Stimulated activated CD4-positive, alpha-beta T cell treated with anti-CD3 and anti-CD28 coated beads, Interleukin-1b, Interleukin-23, amount 100 ng/mL, for 24 hours (primary cell): ENCODE results near the gene IRAK2.
"Not testable (repeated sequence)": the region's sequence is repeated elsewhere in the genome, so short reads cannot be mapped to it uniquely, and the experiment has no call there.

Experiments
- DNase-seq, 4 experiments: peaks; one replicate each; pipeline ENCODE4 v3.0.0-alpha.2; 2020; ENCODE audit warnings: low read depth in 4 of 4, low spot score in 1 of 4

IRAK2 gene

GRCh38 chr3:10248984-10249748, 84.4 kb downstream of the IRAK2 start:
- peak in 2 of 4 experiments; percentile 33 to 73 for DNase-seq

- DNase-seq: no peak
Measured at GRCh38 chr3:10249833-10250232, 85.1 kb downstream of the IRAK2 start.

GRCh38 chr3:10251006-10251405, 86.3 kb downstream of the IRAK2 start:
- DNase-seq: no peak

GRCh38 chr3:10253731-10254130, 89.0 kb downstream of the IRAK2 start:
- DNase-seq: no peak

GRCh38 chr3:10255835-10256234, 91.1 kb downstream of the IRAK2 start:
- DNase-seq: no peak

- DNase-seq: no peak
Measured at GRCh38 chr3:10259036-10259435, 94.3 kb downstream of the IRAK2 start.

GRCh38 chr3:10259798-10260197, 95.1 kb downstream of the IRAK2 start:
- DNase-seq: no peak

- DNase-seq: no peak
Measured at GRCh38 chr3:10260211-10260701, 95.5 kb downstream of the IRAK2 start.

- DNase-seq: no peak
Measured at GRCh38 chr3:10262027-10262426, 97.3 kb downstream of the IRAK2 start.

GRCh38 chr3:10263646-10264363, 99.1 kb downstream of the IRAK2 start:
- DNase-seq: peak in 3 of 4 experiments; percentile 44 to 62 (median 45)

GRCh38 chr3:10265833-10266232, 101.1 kb downstream of the IRAK2 start:
- DNase-seq: no peak

- DNase-seq: not testable (repeated sequence)
Measured at GRCh38 chr3:10266936-10267335, 102.2 kb downstream of the IRAK2 start.

GRCh38 chr3:10268116-10268515, 103.4 kb downstream of the IRAK2 start:
- DNase-seq: no peak

GRCh38 chr3:10268930-10269329, 104.2 kb downstream of the IRAK2 start:
- DNase-seq: no peak

- no peak for DNase-seq
Measured at GRCh38 chr3:10269443-10269842, 104.7 kb downstream of the IRAK2 start.

GRCh38 chr3:10272476-10272875, 107.8 kb downstream of the IRAK2 start:
- DNase-seq: not testable (repeated sequence)

GRCh38 chr3:10272977-10273376, 108.3 kb downstream of the IRAK2 start:
- no peak for DNase-seq

- no peak for DNase-seq
Measured at GRCh38 chr3:10273702-10274305, 109.1 kb downstream of the IRAK2 start.

- no peak for DNase-seq
Measured at GRCh38 chr3:10274601-10275000, 109.9 kb downstream of the IRAK2 start.

- DNase-seq: no peak
Measured at GRCh38 chr3:10277115-10277625, 112.5 kb downstream of the IRAK2 start.

- DNase-seq: no peak
Measured at GRCh38 chr3:10278501-10278900, 113.8 kb downstream of the IRAK2 start.
